Activated CD4-positive, alpha-beta T cell treated with anti-CD3 and anti-CD28 coated beads for 1 hour (primary cell): ENCODE data around the gene ME3.
"Not testable (repeated sequence)": the region's sequence is repeated elsewhere in the genome, so short reads cannot be mapped to it uniquely, and the experiment has no call there.

ENCODE experiments used
- DNase-seq: peaks from one replicate; pipeline ENCODE4 v3.0.0-alpha.2; 2020

Gene ME3

GRCh38 chr11:86453290-86454030, 219.0 kb downstream of the ME3 start:
- no peak for DNase-seq

- DNase-seq, result no peak
Observed at GRCh38 chr11:86449993-86450629, 222.3 kb downstream of the ME3 start.

- no peak for DNase-seq
Observed at GRCh38 chr11:86447763-86448480, 224.5 kb downstream of the ME3 start.

GRCh38 chr11:86446924-86447285, 225.5 kb downstream of the ME3 start:
- no peak for DNase-seq

GRCh38 chr11:86446163-86446923, 226.1 kb downstream of the ME3 start:
- no peak for DNase-seq

- no peak for DNase-seq
Observed at GRCh38 chr11:86444981-86445380, 227.4 kb downstream of the ME3 start.

GRCh38 chr11:86443415-86443814, 229.0 kb downstream of the ME3 start:
- no peak for DNase-seq

- no peak for DNase-seq
Observed at GRCh38 chr11:86442827-86443226, 229.6 kb downstream of the ME3 start.

- DNase-seq, result no peak
Observed at GRCh38 chr11:86442420-86442819, 230.0 kb downstream of the ME3 start.

- no peak for DNase-seq
Observed at GRCh38 chr11:86440843-86441242, 231.6 kb downstream of the ME3 start.

- DNase-seq, result no peak
Observed at GRCh38 chr11:86440305-86440716, 232.1 kb downstream of the ME3 start.

- no peak for DNase-seq
Observed at GRCh38 chr11:86438685-86439084, 233.7 kb downstream of the ME3 start.

- DNase-seq, result no peak
Observed at GRCh38 chr11:86435711-86436110, 236.7 kb downstream of the ME3 start.

- DNase-seq, result not testable (repeated sequence)
Observed at GRCh38 chr11:86433361-86434095, 238.9 kb downstream of the ME3 start.

GRCh38 chr11:86431258-86431657, 241.2 kb downstream of the ME3 start:
- no peak for DNase-seq

GRCh38 chr11:86427441-86427840, 245.0 kb downstream of the ME3 start:
- DNase-seq, result no peak

GRCh38 chr11:86423488-86423887, 248.9 kb downstream of the ME3 start:
- DNase-seq, result not testable (repeated sequence)

GRCh38 chr11:86422371-86422770, 250.0 kb downstream of the ME3 start:
- DNase-seq, result no peak

- DNase-seq, result no peak
Observed at GRCh38 chr11:86421946-86422345, 250.5 kb downstream of the ME3 start.

- DNase-seq, result no peak
Observed at GRCh38 chr11:86418917-86419316, 253.5 kb downstream of the ME3 start.

- DNase-seq, result no peak
Observed at GRCh38 chr11:86418513-86418912, 253.9 kb downstream of the ME3 start.

GRCh38 chr11:86418106-86418505, 254.3 kb downstream of the ME3 start:
- no peak for DNase-seq

- not testable (repeated sequence) for DNase-seq
Observed at GRCh38 chr11:86416951-86417350, 255.5 kb downstream of the ME3 start.
